Measurements from ENCODE around the gene R3HCC1L. TPM values are rescaled to one million over a fixed set of nuclear protein-coding genes. Genes with fewer than 3 reads are reported as not detected.
A peak's percentile ranks its signal among the peaks of the same experiment; 100 is the strongest.
"Not testable (repeated sequence)": the region's sequence is repeated elsewhere in the genome, so short reads cannot be mapped to it uniquely, and the experiment has no call there.

Gene R3HCC1L
- total RNA-seq, 1 donor from 2014 or later, result 18.0 TPM

GRCh38 chr10:98213740-98214139, 79.3 kb downstream of the R3HCC1L start:
- no peak for ATAC-seq
- no peak for DNase-seq (ENCODE audit: low spot score)
- intact Hi-C loops (cut with DNase I), result no loop called here

DNA sequence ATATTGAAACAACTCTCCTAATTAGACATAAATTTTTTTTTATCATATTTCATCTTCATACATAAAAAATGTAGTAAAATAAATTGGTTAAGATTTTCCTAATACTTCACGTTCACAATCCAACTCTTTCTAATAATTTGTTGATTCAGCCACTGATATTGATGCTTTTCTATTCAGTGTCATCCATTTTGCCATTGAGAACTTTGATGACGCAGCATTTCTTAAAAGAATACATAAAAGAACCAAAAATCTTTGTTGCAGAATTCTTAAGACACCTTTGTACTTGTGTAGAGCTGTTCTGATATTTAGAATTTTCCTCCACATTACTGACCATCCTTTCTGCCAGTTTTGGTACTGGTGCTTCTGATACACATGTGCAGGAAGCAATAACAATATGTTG, 80.9 kb downstream of the R3HCC1L start:
- DNase-seq (ENCODE audit: low spot score), result no peak
- no peak for ATAC-seq
- intact Hi-C loops (cut with DNase I), result no loop called here

GRCh38 chr10:98217801-98218200, 83.3 kb downstream of the R3HCC1L start:
- no peak for DNase-seq (ENCODE audit: low spot score)
- intact Hi-C loops (cut with DNase I), result no loop called here
- no peak for ATAC-seq

- ATAC-seq, result no peak
- no peak for DNase-seq (ENCODE audit: low spot score)
- intact Hi-C loops (cut with DNase I), result no loop called here
Observed at GRCh38 chr10:98223874-98224273, 89.4 kb downstream of the R3HCC1L start.

DNA sequence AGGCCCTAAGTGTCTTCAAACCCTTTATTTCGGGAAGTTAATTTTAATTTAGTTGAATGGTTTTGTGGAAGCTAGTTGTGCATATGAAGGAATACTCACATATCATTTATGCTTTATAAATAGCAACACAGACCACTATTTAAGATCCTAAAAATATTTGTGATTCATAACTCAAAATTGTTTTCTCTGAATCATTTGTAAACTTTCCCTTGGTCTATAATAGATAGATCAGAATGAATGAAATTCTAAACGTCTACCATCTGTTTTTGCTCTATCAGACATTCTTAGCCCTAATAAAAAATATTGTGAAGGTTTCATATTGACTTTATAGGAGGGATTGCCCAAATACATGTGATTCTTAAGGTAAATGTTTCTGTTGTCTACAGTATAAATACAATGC, 90.1 kb downstream of the R3HCC1L start:
- DNase-seq (ENCODE audit: low spot score) (no peak), ATAC-seq (no peak)
- intact Hi-C loops (cut with DNase I), result no loop called here

DNA sequence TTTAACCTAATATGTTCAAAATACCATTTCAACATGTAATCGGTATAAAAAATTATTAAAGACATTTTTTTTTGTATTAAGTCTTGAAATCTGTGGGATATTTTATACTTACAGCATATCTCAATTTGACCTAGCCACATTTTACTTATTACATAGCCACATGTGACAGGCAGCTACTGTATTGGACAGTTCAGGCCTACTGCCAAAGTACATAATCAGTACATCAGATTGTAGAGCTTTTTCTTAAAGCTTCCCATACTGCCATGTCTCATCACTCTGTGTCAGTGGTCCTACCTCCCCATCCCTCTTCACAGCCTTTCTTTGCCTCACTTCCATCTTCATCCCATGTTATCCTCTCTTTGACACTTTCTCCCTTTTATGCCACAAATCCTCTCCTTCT, 90.5 kb downstream of the R3HCC1L start:
- intact Hi-C loops (cut with DNase I), result no loop called here
- no peak for DNase-seq (ENCODE audit: low spot score)
- ATAC-seq, result no peak

DNA sequence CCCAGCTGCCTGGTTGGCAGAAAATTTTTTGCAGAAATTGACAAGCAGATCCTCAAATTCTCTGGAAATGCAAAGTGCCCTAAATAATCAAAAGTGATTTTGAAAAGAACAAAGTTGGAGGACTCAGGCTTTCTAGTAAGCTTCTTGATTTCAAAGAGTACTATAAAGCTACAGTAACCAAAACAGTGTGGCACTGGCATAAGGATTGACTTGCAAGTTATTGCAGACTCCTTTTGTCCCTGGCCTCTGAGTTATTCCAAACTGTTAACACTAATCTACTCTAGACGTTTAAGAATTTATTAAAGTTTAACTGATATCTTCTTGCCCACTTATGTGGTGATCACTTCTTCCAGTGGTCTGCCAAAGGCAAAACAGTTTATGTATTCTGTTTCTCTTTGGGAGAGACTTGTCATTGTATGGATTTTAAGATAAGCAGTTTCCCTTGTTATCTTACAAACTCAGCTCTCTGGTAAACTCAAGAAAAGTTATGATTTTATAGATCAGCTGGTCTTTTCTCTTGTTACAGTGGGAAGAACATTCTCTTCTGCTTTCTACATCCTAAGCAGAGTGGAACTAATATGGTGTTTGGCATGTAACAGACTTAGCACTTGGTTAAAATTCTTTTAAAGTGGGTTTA, 92.2 kb downstream of the R3HCC1L start:
- no peak for ATAC-seq
- intact Hi-C loops (cut with DNase I), result no loop called here
- no peak for DNase-seq (ENCODE audit: low spot score)

GRCh38 chr10:98227713-98228112, 93.3 kb downstream of the R3HCC1L start:
- DNase-seq (ENCODE audit: low spot score); intact Hi-C loops (cut with DNase I); ATAC-seq: not testable (repeated sequence)

DNA sequence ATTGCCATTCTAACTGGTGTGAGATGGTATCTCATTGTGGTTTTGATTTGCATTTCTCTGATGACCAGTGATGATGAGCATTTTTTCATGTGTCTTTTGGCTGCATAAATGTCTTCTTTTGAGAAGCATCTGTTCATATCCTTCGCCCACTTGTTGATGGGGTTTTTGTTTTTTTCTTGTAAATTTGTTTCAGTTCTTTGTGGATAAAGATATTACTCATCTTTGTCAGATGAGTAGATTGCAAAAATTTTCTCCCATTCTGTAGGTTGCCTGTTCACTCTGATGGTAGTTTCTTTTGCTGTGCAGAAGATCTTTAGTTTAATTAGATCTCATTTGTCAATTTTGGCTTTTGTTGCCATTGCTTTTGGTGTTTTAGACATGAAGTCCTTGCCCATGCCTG, 93.8 kb downstream of the R3HCC1L start:
- ATAC-seq; intact Hi-C loops (cut with DNase I); DNase-seq (ENCODE audit: low spot score): not testable (repeated sequence)

DNA sequence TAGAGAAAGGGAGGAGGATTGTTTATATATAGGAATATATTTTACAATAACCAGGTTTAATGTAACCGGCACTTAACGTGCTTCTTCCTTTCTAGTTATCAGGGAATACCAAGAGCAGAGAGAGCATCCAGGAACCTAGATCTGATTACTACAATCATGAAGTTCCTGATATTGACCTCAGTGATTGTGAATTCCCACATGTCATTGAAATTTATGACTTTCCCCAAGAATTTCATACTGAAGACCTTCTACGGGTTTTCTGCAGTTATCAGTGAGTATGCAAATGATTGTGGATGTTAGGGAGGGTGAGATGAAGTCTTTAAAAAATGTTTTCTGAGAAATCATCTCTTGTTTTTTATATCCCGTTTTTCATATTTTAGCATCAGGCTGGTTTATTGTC, 97.0 kb downstream of the R3HCC1L start:
- DNase-seq (ENCODE audit: low spot score) (no peak), ATAC-seq (no peak)
- intact Hi-C loops (cut with DNase I), result no loop called here

DNA sequence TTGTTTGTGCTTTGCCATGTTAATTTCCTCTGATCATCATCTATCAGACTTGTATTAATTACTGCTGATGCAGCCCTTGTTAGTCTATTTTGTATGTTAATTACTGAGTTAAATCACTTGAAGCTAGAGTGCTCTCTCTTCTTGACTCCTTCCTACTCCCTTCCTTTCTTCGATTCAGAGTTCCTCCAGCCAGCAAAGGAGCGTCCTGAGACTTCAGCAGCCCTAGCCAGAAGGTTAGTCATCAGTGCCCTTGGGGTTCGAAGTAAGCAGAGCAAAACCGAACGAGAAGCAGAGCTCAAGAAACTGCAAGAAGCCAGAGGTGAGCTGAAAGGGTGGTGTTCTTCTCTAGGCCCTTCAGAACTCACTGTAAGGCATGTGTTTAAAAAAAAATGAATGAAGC, 101.4 kb downstream of the R3HCC1L start:
- DNase-seq (ENCODE audit: low spot score), result no peak
- no peak for ATAC-seq
- intact Hi-C loops (cut with DNase I), result no loop called here

GRCh38 chr10:98236862-98237261, 102.4 kb downstream of the R3HCC1L start:
- no peak for DNase-seq (ENCODE audit: low spot score)
- intact Hi-C loops (cut with DNase I), result no loop called here
- no peak for ATAC-seq

GRCh38 chr10:98238391-98238790, 103.9 kb downstream of the R3HCC1L start:
- intact Hi-C loops (cut with DNase I), result no loop called here
- ATAC-seq (no peak), DNase-seq (ENCODE audit: low spot score) (no peak)

DNA sequence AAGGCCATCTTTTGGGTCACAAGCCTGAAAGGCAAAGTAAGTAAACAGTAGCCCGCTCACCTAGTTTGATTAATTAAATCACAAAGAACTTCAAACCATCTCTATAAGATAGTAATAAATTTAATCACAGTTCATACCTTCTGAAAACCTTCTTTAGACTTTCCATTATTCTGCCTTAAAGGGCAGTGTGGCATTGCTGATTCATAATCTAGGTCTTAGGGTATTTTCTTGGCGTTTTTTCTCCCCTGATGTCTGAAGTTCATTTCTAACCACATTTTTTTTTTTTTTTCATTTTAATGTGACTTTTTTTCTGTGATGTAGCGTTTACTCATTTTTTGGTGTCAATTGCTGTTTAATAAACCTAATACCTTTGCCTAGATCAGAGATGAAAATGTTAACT, 106.1 kb downstream of the R3HCC1L start:
- intact Hi-C loops (cut with DNase I), result no loop called here
- no peak for DNase-seq (ENCODE audit: low spot score)
- ATAC-seq, result no peak

DNA sequence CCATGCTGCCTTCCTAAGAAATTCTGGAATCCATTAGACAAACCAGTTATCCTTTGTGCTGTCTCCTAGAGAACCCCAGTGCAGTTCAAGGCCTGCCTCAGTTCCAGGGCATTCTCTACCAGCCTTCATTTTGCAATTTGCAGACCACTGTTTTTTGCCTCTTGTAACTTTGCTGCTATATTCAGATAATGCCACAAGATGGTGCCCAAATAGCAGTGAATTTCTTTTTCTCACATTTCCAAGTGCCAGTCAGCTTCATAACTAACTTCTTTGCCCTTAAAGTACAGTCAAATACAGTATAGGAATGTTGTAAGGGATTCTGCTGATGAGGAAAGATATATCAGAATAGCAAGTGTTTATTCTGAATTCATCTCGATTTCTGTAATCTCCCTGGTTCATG, 108.4 kb downstream of the R3HCC1L start:
- intact Hi-C loops (cut with DNase I), result no loop called here
- DNase-seq (ENCODE audit: low spot score) (no peak), ATAC-seq (no peak)

- DNase-seq (ENCODE audit: low spot score) (no peak), ATAC-seq (no peak)
- intact Hi-C loops (cut with DNase I), result no loop called here
Observed at GRCh38 chr10:98244141-98244540, 109.7 kb downstream of the R3HCC1L start.

- no peak for DNase-seq (ENCODE audit: low spot score)
- no peak for ATAC-seq
- intact Hi-C loops (cut with DNase I), result no loop called here
Observed at GRCh38 chr10:98244586-98244985, 110.1 kb downstream of the R3HCC1L start.

DNA sequence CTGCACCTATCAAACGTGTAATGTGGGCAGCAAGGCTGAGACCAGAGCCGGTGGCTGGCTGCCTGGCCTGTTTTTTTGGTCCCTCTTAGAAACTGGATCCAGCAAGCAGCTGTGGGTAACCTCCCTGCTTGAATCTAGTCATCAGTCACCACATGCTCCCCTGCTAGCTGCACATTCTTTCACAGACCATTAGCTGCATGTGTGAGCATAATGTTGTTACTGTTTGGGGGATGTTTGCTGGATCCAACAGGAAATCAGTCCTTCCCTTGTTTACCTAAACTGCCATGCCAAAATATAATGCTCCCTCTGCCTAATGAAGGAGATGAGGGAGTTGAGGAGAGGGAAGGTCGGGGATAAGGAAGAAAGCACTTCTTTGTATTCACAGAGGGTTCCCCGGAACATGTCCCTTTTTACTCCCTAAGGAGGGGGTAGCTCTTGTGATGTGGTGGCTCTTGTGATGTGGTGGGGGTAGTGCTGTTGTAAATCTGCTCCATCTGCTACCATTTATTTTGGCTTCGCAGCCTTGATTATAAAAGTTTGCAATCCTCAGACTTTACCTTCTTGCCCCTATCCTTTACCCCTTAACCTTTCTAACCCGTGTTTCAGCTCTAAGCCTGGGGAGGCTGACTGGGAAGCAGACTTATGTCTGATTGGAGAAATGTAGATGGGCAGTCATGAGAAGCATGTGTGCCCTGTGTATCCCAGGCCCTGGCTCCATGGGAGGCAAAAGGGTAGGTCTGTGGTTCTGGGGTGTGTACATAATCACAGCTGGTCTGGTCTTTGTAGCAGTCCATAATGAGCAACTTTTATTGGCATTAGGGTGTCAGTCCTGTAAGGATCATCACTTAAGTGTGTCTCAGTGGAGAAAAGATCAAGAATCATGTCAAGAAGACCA, 112.7 kb downstream of the R3HCC1L start:
- intact Hi-C loops (cut with DNase I), result no loop called here
- ATAC-seq (peak; percentile 92), DNase-seq (ENCODE audit: low spot score) (no peak)

GRCh38 chr10:98248018-98248417, 113.6 kb downstream of the R3HCC1L start:
- ATAC-seq, result no peak
- intact Hi-C loops (cut with DNase I), result no loop called here
- no peak for DNase-seq (ENCODE audit: low spot score)

- DNase-seq (ENCODE audit: low spot score) (no peak), ATAC-seq (no peak)
- intact Hi-C loops (cut with DNase I), result no loop called here
Observed at GRCh38 chr10:98249134-98249533, 114.7 kb downstream of the R3HCC1L start.

DNA sequence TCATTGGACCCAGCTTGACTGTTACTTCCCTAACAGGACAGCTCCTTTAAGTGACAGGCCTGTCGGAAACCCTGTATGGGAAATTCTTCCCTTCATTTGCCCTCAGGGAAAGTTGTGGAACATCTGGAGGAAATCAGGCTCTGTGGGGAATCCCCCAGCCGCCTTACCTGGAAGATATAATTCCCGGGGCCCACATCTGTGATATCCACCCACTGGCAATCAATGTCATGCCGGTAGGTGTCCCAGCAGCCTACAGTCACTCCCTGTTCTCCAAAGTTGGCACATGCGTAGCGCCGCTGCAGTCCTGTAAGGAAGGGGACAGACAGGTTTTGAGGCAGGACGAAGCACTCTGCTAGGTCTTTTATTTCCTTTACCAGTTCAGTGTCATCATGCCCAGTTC, 116.9 kb downstream of the R3HCC1L start:
- DNase-seq (ENCODE audit: low spot score) (no peak), ATAC-seq (no peak)
- intact Hi-C loops (cut with DNase I), result no loop called here
